Measurements from ENCODE around the gene SYT5. TPM values are rescaled to one million over a fixed set of nuclear protein-coding genes. Genes with fewer than 3 reads are reported as not detected.

SYT5 gene
- total and polyA plus RNA-seq, 2 of the 8 experiments (the other 6 are each of a cell fraction or from before 2014, with no cell fraction given): 0.35 to 0.67 TPM

DNA sequence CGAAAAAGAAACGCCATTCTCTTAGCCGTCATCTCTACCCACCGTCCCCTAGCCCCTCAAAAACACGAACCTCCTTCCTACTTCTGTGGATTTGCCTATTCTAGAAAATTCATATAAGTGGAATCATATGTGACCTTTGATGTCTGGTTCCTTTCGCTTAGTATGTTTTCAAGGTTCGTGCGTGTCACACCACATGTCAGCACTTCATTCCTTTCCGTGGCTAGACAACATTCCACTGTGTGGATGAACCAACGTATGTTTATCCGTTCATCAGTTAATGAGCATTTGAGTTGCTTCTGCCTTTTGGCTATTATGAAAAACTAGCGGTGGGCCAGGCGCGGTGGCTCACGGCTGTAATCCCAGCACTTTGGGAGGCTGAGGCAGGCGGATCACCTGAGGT, 48.7 kb downstream of the SYT5 start:
- no peak for DNase-seq (ENCODE audit: low read depth in 1 of 2, low spot score in 2 of 2)
- 94% methylated on average over 16 of the region's 16 CpGs; no CpG with 5 or more reads in 1 of the 2 experiments for WGBS, 2 experiments (ENCODE audit: extremely low coverage in 1 of 2, insufficient coverage in 1 of 2, insufficient read length in 1 of 2, insufficient replicate concordance in 2 of 2, low coverage in 1 of 2, low lambda C conversion rate in 2 of 2, missing lambda C conversion rate in 1 of 2)
- Histone ChIP-seq H2AK5ac (ENCODE audit: low read depth, low read length) (no peak overlapping the region), H3K9me3 (ENCODE audit: insufficient read depth in 2 of 2, low read depth in 1 of 2, low read length in 1 of 2) (no peaks in the 10 kb centered on the region), H3K4me3 (ENCODE audit: extremely low read depth in 1 of 4, insufficient read depth in 2 of 4, low read depth in 3 of 4, low read length in 4 of 4) (no peak overlapping the region), H3K4me2 (ENCODE audit: insufficient read depth in 1 of 2, low read depth in 2 of 2, low read length in 2 of 2) (no peak overlapping the region), H4K5ac (ENCODE audit: insufficient read length, low read depth, low read length) (no peak overlapping the region), H3K18ac (ENCODE audit: extremely low read depth, low read length) (no peak overlapping the region), H3K36me3 (ENCODE audit: control insufficient read depth in 2 of 4, insufficient read depth in 4 of 4, low read length in 3 of 4) (peaks cover 0 to 16% (median 2%) of the 10 kb centered on the region in 4 experiments; a peak in 3 of 8 replicates), H2BK12ac (ENCODE audit: low read depth, low read length) (no peak overlapping the region), H3K56ac (replicated peaks; ENCODE audit: insufficient read length, low read depth, low read length) (no peak overlapping the region), H3K14ac (ENCODE audit: insufficient read length) (no peak overlapping the region), H3K4me1 (replicated peaks in 1 of 4; ENCODE audit: control insufficient read depth in 3 of 4, insufficient read depth in 4 of 4, low read length in 3 of 4) (peaks cover 0 to 2% (median 0%) of the 10 kb centered on the region in 4 experiments; a peak in 1 of 7 replicates), H3K23me2 (ENCODE audit: low read depth, low read length) (no peaks in the 10 kb centered on the region; the same call in 1 of the 2 replicates), H2BK120ac (replicated peaks; ENCODE audit: low read depth, low read length) (no peak overlapping the region), H3K9ac (replicated peaks in 1 of 4; ENCODE audit: extremely low read depth in 1 of 4, low read depth in 3 of 4, low read length in 3 of 4) (no peak overlapping the region), H4K8ac (ENCODE audit: extremely low read depth, insufficient read depth, low read length) (no peak overlapping the region), H3K79me1 (ENCODE audit: low read depth, low read length) (no peaks in the 10 kb centered on the region), H3K27me3 (replicated peaks in 1 of 4; ENCODE audit: control insufficient read depth in 3 of 4, extremely low read depth in 1 of 4, insufficient read depth in 3 of 4, low read length in 3 of 4) (no peaks in the 10 kb centered on the region), H4K91ac (replicated peaks; ENCODE audit: insufficient read length, low read length) (no peak overlapping the region), H4K20me1 (replicated peaks in 1 of 2; ENCODE audit: control insufficient read depth in 1 of 2, insufficient read depth in 2 of 2, low read length in 2 of 2) (no peaks in the 10 kb centered on the region), H2BK20ac (ENCODE audit: low read length) (no peak overlapping the region), H3K27ac (ENCODE audit: low read depth, low read length) (no peak overlapping the region), H2AFZ (ENCODE audit: low read length) (no peak overlapping the region), H3K79me2 (ENCODE audit: control insufficient read depth in 1 of 2, insufficient read depth in 2 of 2, low read length in 2 of 2) (no peaks in the 10 kb centered on the region), H3K23ac (ENCODE audit: insufficient read length) (no peak overlapping the region), H2BK5ac (ENCODE audit: low read depth, low read length) (no peak overlapping the region), H2BK15ac (ENCODE audit: low read length) (no peak overlapping the region), H3K4ac (replicated peaks; ENCODE audit: insufficient read length, low read depth, low read length) (no peak overlapping the region)
- no peak for FAIRE-seq
- ChIA-PET POLR2A (ENCODE audit: partially characterized antibody) (interaction anchor here (0.8 to 2.1 kb wide), 3 partner anchors 10 to 44 kb away, joined by 4 to 7 read pairs (median 5); partner anchors contain the start of gene PPP1R12C), CTCF (ENCODE audit: partially characterized antibody) (interaction anchor here (1.2 to 1.5 kb wide), 2 partner anchors 29 to 287 kb away, joined by 3 to 4 read pairs; no protein-coding TSS in a partner anchor)
- TF ChIP-seq YY1 (IDR thresholded peaks at IDR 0.05; ENCODE audit: low read depth, low read length) (no peak), NRF1 (IDR thresholded peaks at IDR 0.05; ENCODE audit: low read depth, low read length) (no peak), RNF2 (IDR thresholded peaks at IDR 0.05; ENCODE audit: borderline replicate concordance, low read depth, low read length, missing control alignments, poor library complexity, severe bottlenecking) (no peak), ASH2L (IDR thresholded peaks at IDR 0.05; ENCODE audit: low read length) (no peak), KDM5A (IDR thresholded peaks at IDR 0.05; ENCODE audit: low read length) (no peak), CHD2 (IDR thresholded peaks at IDR 0.05; ENCODE audit: low read length) (no peak)

Measured in H1 (cell line).